ENCODE results near the gene ZNF182.
"Not testable (repeated sequence)": the region's sequence is repeated elsewhere in the genome, so short reads cannot be mapped to it uniquely, and the experiment has no call there.

Gene ZNF182

DNA sequence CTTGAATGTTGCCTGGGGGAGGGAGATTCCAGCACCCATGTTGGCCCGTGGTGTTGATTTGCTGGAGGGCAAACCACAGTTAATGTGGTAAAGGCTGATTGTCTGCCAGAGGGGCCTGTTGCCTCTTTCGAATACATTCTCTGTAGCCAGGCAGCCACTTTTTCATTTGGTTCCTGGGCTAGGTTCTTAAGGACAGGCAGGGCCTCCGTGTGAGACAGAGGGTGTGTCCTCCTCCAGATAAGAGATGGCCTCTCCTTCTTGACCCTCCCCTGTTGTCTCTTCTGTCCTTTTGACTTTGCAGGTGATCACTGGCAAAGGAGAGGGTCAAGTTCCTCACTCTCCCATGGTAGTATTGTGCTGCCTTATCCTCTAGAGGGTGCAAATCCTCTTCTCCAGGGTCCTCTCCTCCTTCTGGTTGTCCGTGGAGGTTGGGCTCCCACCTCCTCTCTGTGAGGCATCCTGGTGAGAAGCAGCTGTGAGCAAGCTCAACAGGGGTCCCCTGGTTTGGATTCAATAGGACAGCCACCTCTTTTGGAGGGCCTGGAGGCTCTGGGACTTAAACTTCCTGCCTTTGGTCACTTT, 44.9 kb downstream of the ZNF182 start (continued):
- TF ChIP-seq, protein P1, sequence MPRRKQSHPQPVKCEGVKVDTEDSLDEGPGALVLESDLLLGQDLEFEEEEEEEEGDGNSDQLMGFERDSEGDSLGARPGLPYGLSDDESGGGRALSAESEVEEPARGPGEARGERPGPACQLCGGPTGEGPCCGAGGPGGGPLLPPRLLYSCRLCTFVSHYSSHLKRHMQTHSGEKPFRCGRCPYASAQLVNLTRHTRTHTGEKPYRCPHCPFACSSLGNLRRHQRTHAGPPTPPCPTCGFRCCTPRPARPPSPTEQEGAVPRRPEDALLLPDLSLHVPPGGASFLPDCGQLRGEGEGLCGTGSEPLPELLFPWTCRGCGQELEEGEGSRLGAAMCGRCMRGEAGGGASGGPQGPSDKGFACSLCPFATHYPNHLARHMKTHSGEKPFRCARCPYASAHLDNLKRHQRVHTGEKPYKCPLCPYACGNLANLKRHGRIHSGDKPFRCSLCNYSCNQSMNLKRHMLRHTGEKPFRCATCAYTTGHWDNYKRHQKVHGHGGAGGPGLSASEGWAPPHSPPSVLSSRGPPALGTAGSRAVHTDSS (tag by site-specific recombination; IDR thresholded peaks at IDR 0.05) = no peak
- no peak for TF ChIP-seq ZNF214 (tag by site-specific recombination; IDR thresholded peaks at IDR 0.05; ENCODE audit: borderline replicate concordance)

DNA sequence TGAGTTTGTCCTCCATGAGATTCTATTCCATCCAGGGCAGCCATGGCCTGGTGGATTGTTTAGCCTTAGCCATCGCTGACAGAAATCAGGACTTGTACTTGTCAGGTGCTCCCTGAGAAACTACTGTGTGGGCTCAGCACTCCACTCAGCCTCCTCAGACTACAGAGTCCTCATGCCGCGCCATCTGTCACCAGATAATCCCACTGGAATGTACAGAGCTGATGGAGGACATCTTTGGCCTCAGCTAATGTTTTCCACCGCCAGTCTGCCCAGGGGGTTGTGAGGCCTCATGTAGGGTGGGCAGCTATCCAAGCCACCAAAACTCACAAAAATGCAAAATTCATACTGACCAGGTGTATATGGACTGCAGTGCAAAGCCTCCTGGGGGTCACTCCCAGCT, 45.6 kb downstream of the ZNF182 start:
- H3K36me3 ChIP-seq (ENCODE audit: control insufficient read depth in 2 of 2, insufficient read depth in 1 of 2, low read length in 2 of 2); H3K4me3 ChIP-seq (ENCODE audit: low read depth, low read length); POLR2A ChIA-PET; H3K27ac ChIP-seq (ENCODE audit: extremely low read depth, low read depth, low read length); H3K4me1 ChIP-seq (ENCODE audit: control insufficient read depth, insufficient read depth, low read length); H3K9me3 ChIP-seq (ENCODE audit: control insufficient read depth, insufficient read depth, low read depth, low read length): not testable (repeated sequence)
- CTCF ChIA-PET = interaction anchor here (0.7 kb wide), 1 partner anchor 65 kb away, joined by 3 read pairs; no protein-coding TSS in a partner anchor

GRCh38 chrX:47956016-47956415, 47.8 kb downstream of the ZNF182 start:
- no peaks in the 10 kb centered on the region for H3K36me3 ChIP-seq (ENCODE audit: control insufficient read depth in 2 of 2, insufficient read depth in 1 of 2, low read length in 2 of 2)
- H3K4me1 ChIP-seq (ENCODE audit: control insufficient read depth, insufficient read depth, low read length) = no peaks in the 10 kb centered on the region
- TF ChIP-seq REST (tag by site-specific recombination; IDR thresholded peaks at IDR 0.05) (no peak), ZSCAN30 (tag by site-specific recombination; IDR thresholded peaks at IDR 0.05) (no peak), ZNF544 (tag by site-specific recombination; IDR thresholded peaks at IDR 0.05) (no peak), ZNF248 (tag by site-specific recombination; IDR thresholded peaks at IDR 0.05) (no peak), MYNN (tag by site-specific recombination; IDR thresholded peaks at IDR 0.05; ENCODE audit: borderline replicate concordance) (no peak)
- TF ChIP-seq, protein P2, sequence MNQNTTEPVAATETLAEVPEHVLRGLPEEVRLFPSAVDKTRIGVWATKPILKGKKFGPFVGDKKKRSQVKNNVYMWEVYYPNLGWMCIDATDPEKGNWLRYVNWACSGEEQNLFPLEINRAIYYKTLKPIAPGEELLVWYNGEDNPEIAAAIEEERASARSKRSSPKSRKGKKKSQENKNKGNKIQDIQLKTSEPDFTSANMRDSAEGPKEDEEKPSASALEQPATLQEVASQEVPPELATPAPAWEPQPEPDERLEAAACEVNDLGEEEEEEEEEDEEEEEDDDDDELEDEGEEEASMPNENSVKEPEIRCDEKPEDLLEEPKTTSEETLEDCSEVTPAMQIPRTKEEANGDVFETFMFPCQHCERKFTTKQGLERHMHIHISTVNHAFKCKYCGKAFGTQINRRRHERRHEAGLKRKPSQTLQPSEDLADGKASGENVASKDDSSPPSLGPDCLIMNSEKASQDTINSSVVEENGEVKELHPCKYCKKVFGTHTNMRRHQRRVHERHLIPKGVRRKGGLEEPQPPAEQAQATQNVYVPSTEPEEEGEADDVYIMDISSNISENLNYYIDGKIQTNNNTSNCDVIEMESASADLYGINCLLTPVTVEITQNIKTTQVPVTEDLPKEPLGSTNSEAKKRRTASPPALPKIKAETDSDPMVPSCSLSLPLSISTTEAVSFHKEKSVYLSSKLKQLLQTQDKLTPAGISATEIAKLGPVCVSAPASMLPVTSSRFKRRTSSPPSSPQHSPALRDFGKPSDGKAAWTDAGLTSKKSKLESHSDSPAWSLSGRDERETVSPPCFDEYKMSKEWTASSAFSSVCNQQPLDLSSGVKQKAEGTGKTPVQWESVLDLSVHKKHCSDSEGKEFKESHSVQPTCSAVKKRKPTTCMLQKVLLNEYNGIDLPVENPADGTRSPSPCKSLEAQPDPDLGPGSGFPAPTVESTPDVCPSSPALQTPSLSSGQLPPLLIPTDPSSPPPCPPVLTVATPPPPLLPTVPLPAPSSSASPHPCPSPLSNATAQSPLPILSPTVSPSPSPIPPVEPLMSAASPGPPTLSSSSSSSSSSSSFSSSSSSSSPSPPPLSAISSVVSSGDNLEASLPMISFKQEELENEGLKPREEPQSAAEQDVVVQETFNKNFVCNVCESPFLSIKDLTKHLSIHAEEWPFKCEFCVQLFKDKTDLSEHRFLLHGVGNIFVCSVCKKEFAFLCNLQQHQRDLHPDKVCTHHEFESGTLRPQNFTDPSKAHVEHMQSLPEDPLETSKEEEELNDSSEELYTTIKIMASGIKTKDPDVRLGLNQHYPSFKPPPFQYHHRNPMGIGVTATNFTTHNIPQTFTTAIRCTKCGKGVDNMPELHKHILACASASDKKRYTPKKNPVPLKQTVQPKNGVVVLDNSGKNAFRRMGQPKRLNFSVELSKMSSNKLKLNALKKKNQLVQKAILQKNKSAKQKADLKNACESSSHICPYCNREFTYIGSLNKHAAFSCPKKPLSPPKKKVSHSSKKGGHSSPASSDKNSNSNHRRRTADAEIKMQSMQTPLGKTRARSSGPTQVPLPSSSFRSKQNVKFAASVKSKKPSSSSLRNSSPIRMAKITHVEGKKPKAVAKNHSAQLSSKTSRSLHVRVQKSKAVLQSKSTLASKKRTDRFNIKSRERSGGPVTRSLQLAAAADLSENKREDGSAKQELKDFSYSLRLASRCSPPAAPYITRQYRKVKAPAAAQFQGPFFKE (tag by site-specific recombination; IDR thresholded peaks at IDR 0.05; ENCODE audit: borderline replicate concordance) = no peak
- no peak overlapping the region for H3K4me3 ChIP-seq (ENCODE audit: low read depth, low read length)
- ChIA-PET CTCF (no interaction called here), POLR2A (no interaction called here)
- H3K9me3 ChIP-seq (ENCODE audit: control insufficient read depth, insufficient read depth, low read depth, low read length) = no peaks in the 10 kb centered on the region
- no peak overlapping the region for H3K27ac ChIP-seq (ENCODE audit: extremely low read depth, low read depth, low read length)

- POLR2A ChIA-PET; H3K4me3 ChIP-seq (ENCODE audit: low read depth, low read length); H3K36me3 ChIP-seq (ENCODE audit: control insufficient read depth in 2 of 2, insufficient read depth in 1 of 2, low read length in 2 of 2); H3K27ac ChIP-seq (ENCODE audit: extremely low read depth, low read depth, low read length); CTCF ChIA-PET; H3K4me1 ChIP-seq (ENCODE audit: control insufficient read depth, insufficient read depth, low read length); H3K9me3 ChIP-seq (ENCODE audit: control insufficient read depth, insufficient read depth, low read depth, low read length): not testable (repeated sequence)
Measured at GRCh38 chrX:47955295-47955694, 48.5 kb downstream of the ZNF182 start.
